LHCN-M2 (cell line): ENCODE data around the gene GLIS2. TPM values are rescaled to one million over a fixed set of nuclear protein-coding genes. Genes with fewer than 3 reads are reported as not detected.

Source experiments
- DNase-seq: peaks from one replicate; pipeline ENCODE4 v3.0.0-alpha.2; 2012; ENCODE audit warnings: low read depth
- total RNA-seq: library from RNA; depleted of rRNA; stranded (reverse); fragments of >200 nt; gene quantifications from 2 replicates; pipeline ENCODE4 v1.2.3, GENCODE V29; 2014; rRNA removed

Gene GLIS2
- total RNA-seq, 1 experiment from 2014 or later = 1.3 TPM

- DNase-seq = no peak
These were observed 65.4 kb downstream of the GLIS2 start for GRCh38 chr16:4381072-4381934.

GRCh38 chr16:4381935-4382794, 66.3 kb downstream of the GLIS2 start:
- DNase-seq = no peak

GRCh38 chr16:4382795-4383357, 67.0 kb downstream of the GLIS2 start:
- no peak for DNase-seq

- DNase-seq = no peak
These were observed 68.0 kb downstream of the GLIS2 start for GRCh38 chr16:4383591-4384444.

- no peak for DNase-seq
These were observed 68.7 kb downstream of the GLIS2 start for GRCh38 chr16:4384509-4384942.

- DNase-seq = no peak
These were observed 69.4 kb downstream of the GLIS2 start for GRCh38 chr16:4385066-4385788.

- no peak for DNase-seq
These were observed 70.1 kb downstream of the GLIS2 start for GRCh38 chr16:4385789-4386450.

GRCh38 chr16:4386451-4386805, 70.6 kb downstream of the GLIS2 start:
- no peak for DNase-seq

GRCh38 chr16:4386951-4387565, 71.2 kb downstream of the GLIS2 start:
- DNase-seq = no peak

- DNase-seq = no peak
These were observed 71.9 kb downstream of the GLIS2 start for GRCh38 chr16:4387781-4388180.

GRCh38 chr16:4388271-4389021, 72.6 kb downstream of the GLIS2 start:
- DNase-seq = no peak

Other genes starting within 250 kb of the GLIS2 start
- 8.8 and 11.7 TPM in 2 replicates for gene ADCY9, start 199.6 kb upstream of the GLIS2 start, total RNA-seq
- not detected in 2 replicates for gene SRL, start 74.0 kb upstream of the GLIS2 start, total RNA-seq
- gene TFAP4, start 43.0 kb upstream of the GLIS2 start, total RNA-seq = 7.0 and 11.1 TPM in 2 replicates
- 48.1 and 62.2 TPM in 2 replicates for gene PAM16, start 35.3 kb downstream of the GLIS2 start, total RNA-seq
- gene VASN, start 55.8 kb downstream of the GLIS2 start, total RNA-seq = 7.1 and 12.5 TPM in 2 replicates
- gene CORO7, start 100.5 kb downstream of the GLIS2 start, total RNA-seq = 23.7 and 34.8 TPM in 2 replicates
- 64.2 and 69.4 TPM in 2 replicates for gene DNAJA3, start 109.8 kb downstream of the GLIS2 start, total RNA-seq
- 27.6 and 40.7 TPM in 2 replicates for gene NMRAL1, start 158.6 kb downstream of the GLIS2 start, total RNA-seq
- gene HMOX2, start 160.3 kb downstream of the GLIS2 start, total RNA-seq = 48.6 and 49.9 TPM in 2 replicates
- 19.5 and 24.9 TPM in 2 replicates for gene CDIP1, start 222.7 kb downstream of the GLIS2 start, total RNA-seq
- gene C16orf96, start 240.3 kb downstream of the GLIS2 start, total RNA-seq = 0.06 TPM in 1 of 2 replicates, not detected in the other